Skin epidermis (tissue), 12 donors: ENCODE measurements around the gene GNAQ.

Source experiments
- H3K27ac ChIP-seq, 21 experiments: fragments of 200-600 bp; sonication (generic) in 11 of 21; one replicate each; pipeline ENCODE4 v1.5.0; 2020; ENCODE audit warnings: mild to moderate bottlenecking in 3 of 21, inconsistent platforms in 2 of 21, moderate library complexity in 2 of 21
- H3K4me3 ChIP-seq, 7 experiments: fragments of 200-600 bp; sonication (generic) in 2 of 7; one replicate each; pipeline ENCODE4 v1.5.0; 2020; ENCODE audit warnings: inconsistent platforms in 2 of 7, mild to moderate bottlenecking in 2 of 7, moderate library complexity in 1 of 7

The GNAQ gene

GRCh38 chr9:77810637-77811119 is 220.9 kb downstream of the GNAQ start:
- H3K27ac ChIP-seq, result no peak overlapping the region
- H3K4me3 ChIP-seq, result no peak overlapping the region

DNA sequence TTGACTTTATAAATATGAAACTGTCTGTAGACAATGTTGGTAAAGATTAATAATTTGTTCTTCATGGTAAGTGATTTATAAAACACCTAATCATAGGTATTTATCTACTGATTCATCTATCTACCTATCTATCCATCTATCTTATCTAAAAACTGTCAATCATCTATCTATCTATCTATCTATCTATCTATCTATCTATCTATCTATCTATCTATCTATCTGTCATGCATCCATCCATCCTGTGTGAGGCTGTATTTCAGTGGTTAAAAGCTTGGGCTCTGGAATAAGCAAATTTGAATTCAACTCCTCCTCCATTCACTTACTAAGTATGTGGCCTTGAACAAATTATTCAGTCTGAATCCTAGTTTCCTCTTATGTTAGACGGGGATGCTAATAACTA is 221.6 kb downstream of the GNAQ start:
- no peak overlapping the region for H3K4me3 ChIP-seq

DNA sequence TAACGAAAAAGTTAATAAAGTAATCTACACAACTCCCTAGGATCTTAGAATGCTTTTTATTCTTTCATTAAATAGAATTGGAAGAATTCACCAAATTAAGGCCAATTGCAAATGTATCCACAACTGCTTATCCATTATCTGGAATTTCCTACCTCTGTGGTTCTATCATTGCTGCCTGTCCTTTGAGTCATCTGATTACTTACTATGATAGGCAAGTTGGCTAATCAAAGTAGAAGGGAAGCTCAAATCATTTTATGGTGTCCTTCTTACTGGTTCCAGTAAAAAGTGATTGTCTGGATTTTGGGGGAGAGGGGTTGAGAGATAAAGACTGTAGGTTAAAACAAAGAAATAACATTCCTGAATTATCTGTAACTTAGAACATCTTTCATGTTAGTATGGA is 222.1 kb downstream of the GNAQ start:
- Histone ChIP-seq H3K27ac (no peak overlapping the region), H3K4me3 (no peak overlapping the region)

More for the DNA sequence above, 221.6 kb downstream of the GNAQ start:
- H3K27ac ChIP-seq, result no peak overlapping the region

DNA sequence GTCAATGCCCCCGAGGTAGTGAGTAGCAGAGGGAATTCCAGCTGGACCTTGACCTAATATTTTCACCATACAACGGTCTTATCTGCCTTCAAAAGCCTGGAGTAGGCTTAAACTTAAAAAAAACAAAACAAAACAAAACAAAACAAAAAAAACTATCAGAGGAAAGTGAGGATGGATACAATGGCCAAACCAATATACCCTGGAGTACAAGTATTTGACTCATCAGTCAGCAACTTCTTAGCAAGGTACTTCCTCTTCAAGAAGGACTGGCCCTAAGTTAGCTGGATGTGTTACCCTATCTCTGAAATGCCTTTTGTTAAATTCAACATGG is 222.9 kb downstream of the GNAQ start:
- H3K27ac ChIP-seq, result no peak overlapping the region
- H3K4me3 ChIP-seq, result no peak overlapping the region

GRCh38 chr9:77807846-77808750 is 223.5 kb downstream of the GNAQ start:
- Histone ChIP-seq H3K4me3 (no peak overlapping the region), H3K27ac (peak overlapping the region in 7 of 21 experiments; percentile 0 to 64 (median 32))

DNA sequence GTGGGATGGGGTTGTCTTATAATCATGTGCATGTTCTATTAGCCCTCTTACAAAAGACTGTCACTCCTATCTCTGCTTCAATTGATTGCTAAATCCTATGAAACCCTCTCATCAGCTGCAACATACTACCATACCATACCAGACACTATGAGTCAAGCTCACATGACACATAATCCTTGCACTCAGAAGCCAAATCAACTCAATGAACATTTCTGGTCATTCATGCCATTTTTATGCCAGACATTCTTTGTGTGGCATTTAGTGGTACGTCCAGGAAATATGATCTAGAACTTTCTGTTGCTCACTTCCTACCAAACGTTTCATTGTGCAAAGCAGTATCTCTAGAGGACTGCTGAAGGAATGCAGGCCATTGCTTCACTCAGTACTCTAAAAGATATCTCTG is 224.3 kb downstream of the GNAQ start:
- no peak overlapping the region for H3K4me3 ChIP-seq
- peak overlapping the region in 6 of 21 experiments; percentile 0 to 64 (median 32) for H3K27ac ChIP-seq

GRCh38 chr9:77806741-77807140 is 224.9 kb downstream of the GNAQ start:
- Histone ChIP-seq H3K4me3 (no peak overlapping the region), H3K27ac (peak overlapping the region in 4 of 21 experiments; percentile 16 to 60 (median 34))

DNA sequence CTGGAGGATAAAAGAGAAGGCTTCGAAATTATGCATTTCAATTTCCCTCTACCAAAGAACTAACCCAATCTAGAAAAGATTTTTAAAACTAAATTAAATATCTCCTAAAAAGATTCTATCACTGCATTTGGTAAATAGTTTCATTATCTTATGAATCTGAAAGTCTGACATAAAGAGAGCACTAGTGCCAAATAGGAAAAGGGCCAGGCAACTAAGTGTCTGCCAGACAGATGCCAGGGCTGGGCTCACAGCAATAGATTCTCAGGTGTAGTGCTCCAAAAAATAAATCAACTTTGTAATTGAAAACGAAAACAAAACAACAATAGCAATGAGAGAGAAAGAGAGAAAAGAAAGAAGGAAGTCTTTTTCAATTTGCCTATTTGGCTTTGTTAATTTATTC is 225.8 kb downstream of the GNAQ start:
- Histone ChIP-seq H3K27ac (no peak overlapping the region), H3K4me3 (no peak overlapping the region)

- H3K27ac ChIP-seq, result no peak overlapping the region
- no peak overlapping the region for H3K4me3 ChIP-seq
Observed at GRCh38 chr9:77803423-77803822, 228.2 kb downstream of the GNAQ start.

- H3K27ac ChIP-seq, result no peak overlapping the region
Observed at GRCh38 chr9:77802515-77803293, 228.9 kb downstream of the GNAQ start.

GRCh38 chr9:77802064-77802463 is 229.5 kb downstream of the GNAQ start:
- Histone ChIP-seq H3K4me3 (no peak overlapping the region), H3K27ac (no peak overlapping the region)

More at GRCh38 chr9:77802515-77803293, 228.9 kb downstream of the GNAQ start:
- no peak overlapping the region for H3K4me3 ChIP-seq

DNA sequence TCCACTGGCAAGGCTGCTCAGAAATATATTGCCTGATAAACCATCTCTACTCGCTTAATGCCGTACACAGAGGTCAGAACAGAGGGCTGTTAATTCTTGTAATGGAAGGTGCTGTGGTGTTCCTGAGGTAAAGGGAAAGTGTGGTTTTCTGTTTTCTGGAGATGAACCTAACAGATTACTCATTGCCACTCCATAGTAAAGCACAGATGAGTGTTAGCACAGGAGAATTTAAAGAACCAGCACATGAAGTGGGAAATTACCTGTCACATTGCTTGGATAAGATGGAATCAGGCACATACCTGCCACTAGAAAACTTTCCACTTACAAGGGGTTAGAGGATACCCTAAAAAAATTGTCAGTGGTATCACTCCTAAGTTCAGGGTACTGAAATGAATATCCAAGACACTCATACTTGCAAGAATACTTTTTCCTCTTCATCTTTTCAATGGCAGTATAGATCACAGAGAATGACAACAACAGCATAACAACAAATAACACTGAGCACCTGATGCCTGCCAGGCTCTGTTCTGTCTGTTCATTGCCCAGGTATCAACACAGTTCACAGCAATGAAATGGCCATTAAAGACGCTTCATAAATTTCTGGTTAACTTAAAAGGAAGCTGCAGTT is 230.6 kb downstream of the GNAQ start:
- no peak overlapping the region for H3K27ac ChIP-seq
- no peak overlapping the region for H3K4me3 ChIP-seq

GRCh38 chr9:77798140-77798539 is 233.5 kb downstream of the GNAQ start:
- no peak overlapping the region for H3K27ac ChIP-seq

GRCh38 chr9:77794985-77795384 is 236.6 kb downstream of the GNAQ start:
- Histone ChIP-seq H3K4me3 (no peak overlapping the region), H3K27ac (no peak overlapping the region)

More at GRCh38 chr9:77798140-77798539, 233.5 kb downstream of the GNAQ start:
- H3K4me3 ChIP-seq, result no peak overlapping the region

- Histone ChIP-seq H3K27ac (peak overlapping the region in 7 of 21 experiments; percentile 16 to 54 (median 50)), H3K4me3 (no peak overlapping the region)
Observed at GRCh38 chr9:77793849-77794248, 237.8 kb downstream of the GNAQ start.

DNA sequence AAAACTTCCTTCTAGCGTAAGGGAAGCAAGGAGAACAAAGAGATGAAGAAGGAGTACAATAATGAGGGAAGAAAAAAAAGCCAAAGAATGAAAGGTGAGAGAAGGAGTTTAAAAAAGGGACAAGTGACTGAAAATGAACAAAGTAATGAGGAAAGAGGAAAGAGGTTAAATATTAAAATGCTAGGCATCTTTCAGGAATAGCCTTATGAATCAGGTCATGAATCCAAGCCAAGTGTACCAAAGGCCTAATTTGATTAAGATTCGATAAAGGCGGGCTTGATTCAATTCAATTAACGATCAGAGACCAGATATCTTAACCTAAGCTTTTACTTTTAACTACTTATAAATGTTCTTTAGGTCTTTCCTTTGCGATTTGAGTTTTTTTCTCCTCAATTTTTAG is 241.7 kb downstream of the GNAQ start:
- Histone ChIP-seq H3K4me3 (no peak overlapping the region), H3K27ac (no peak overlapping the region)

- H3K27ac ChIP-seq, result no peak overlapping the region
- H3K4me3 ChIP-seq, result no peak overlapping the region
Observed at GRCh38 chr9:77785341-77785740, 246.3 kb downstream of the GNAQ start.

DNA sequence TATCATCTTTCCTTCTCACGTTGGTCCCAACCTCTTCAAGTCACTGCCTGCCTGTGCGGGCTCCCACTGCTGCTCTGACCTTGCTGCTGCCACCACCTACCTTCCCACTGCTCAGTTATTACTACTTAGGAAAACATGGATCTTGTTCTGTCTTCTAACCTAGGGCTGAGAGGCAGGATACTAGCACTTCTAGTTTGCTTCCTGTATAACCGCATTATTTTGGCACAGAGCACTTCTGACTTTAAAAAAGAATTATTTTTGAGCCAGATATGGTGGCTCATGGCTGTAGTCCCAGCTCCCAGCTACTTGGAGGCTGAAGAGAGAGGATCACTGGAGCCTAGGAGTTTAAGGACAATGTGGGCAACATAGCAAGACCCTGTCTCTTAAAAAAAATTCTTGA is 248.1 kb downstream of the GNAQ start:
- no peak overlapping the region for H3K27ac ChIP-seq
- H3K4me3 ChIP-seq, result no peak overlapping the region

- peak overlapping the region in 1 of 21 experiments; percentile 30 for H3K27ac ChIP-seq
- H3K4me3 ChIP-seq, result no peak overlapping the region
Observed at GRCh38 chr9:77779010-77779409, 252.6 kb downstream of the GNAQ start.

DNA sequence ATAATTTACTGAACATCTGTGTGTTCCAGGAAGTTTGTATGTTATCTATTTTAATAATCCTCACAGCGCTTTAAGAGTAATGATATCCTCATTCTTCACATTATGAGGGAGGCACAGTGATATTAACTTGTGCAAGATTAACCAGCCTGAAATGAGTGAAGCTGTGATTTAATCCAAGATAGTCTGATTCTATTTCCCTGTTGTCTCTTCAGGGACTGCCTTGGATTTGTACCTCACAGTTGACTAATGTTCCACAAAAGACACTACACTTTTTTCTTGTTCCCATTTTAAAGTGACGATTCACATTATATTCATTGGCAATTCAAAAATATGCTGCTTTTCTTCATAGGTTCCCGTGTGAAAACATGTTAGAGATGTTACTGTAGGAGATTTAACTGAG is 258.2 kb downstream of the GNAQ start:
- H3K4me3 ChIP-seq, result no peak overlapping the region
- H3K27ac ChIP-seq, result no peak overlapping the region
